WI38 (cell line): ENCODE measurements around the gene CPPED1.
"Not testable (repeated sequence)": the region's sequence is repeated elsewhere in the genome, so short reads cannot be mapped to it uniquely, and the experiment has no call there.

Source experiments
- H3K4me3 ChIP-seq: 2 replicates; pipeline ENCODE4 v1.5.1; 2011; ENCODE audit warnings: low read depth, mild to moderate bottlenecking, control low read depth, low read length
- TF ChIP-seq, protein P1 (sequence below): IDR thresholded peaks from 2 replicates; pipeline ENCODE4 v1.5.1; 2012; ENCODE audit warnings: low read depth, mild to moderate bottlenecking, control low read depth, low read length

CPPED1 gene

DNA sequence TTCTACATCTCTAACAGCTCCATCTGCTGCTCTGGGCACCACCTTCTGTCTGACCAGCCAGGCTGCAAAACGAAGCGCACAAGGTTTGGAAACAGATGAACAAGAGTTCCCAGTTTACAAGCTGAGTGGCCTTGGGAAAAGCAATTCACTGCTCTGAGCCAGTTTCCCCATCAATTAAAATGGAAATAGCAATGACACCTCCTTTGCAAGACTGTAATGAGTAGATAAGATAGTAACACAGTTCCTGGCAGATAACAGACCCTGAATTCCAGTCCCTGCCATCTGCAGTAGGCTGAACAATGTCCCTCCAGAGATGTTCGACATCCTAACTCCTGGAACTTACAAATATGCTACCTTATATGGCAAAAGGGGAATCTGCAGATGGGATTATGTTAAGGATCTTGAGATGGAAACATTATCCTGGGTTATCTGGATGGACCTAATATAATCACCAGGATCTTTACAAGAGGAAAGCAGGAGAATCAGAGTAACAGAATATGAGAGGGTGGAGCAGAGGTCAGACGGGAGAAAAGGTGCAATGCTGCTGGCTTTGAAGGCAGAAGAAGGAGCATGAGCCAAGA, 27.9 kb downstream of the CPPED1 start:
- TF ChIP-seq, protein P1, sequence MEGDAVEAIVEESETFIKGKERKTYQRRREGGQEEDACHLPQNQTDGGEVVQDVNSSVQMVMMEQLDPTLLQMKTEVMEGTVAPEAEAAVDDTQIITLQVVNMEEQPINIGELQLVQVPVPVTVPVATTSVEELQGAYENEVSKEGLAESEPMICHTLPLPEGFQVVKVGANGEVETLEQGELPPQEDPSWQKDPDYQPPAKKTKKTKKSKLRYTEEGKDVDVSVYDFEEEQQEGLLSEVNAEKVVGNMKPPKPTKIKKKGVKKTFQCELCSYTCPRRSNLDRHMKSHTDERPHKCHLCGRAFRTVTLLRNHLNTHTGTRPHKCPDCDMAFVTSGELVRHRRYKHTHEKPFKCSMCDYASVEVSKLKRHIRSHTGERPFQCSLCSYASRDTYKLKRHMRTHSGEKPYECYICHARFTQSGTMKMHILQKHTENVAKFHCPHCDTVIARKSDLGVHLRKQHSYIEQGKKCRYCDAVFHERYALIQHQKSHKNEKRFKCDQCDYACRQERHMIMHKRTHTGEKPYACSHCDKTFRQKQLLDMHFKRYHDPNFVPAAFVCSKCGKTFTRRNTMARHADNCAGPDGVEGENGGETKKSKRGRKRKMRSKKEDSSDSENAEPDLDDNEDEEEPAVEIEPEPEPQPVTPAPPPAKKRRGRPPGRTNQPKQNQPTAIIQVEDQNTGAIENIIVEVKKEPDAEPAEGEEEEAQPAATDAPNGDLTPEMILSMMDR = no peak
- H3K4me3 ChIP-seq = no peak overlapping the region

DNA sequence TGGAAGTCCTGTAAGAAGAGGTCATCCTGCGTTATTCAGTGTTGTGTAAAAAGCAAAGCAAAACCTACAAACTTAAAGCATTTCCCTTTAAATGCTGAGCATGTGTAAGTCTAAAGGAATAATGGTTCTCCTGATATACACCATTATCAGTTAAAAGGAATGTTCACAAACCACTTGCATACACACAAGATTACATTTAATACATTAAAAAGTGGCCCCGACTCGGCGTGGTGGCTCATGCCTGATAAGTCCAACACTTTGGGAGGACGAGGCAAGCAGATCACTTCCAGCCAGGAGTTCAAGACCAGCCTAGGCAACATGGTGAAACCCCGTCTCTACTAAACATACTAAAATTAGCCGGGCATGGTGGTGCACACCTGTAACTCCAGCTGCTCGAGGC, 30.5 kb downstream of the CPPED1 start:
- TF ChIP-seq, protein P1 = no peak
- H3K4me3 ChIP-seq = no peak overlapping the region

DNA sequence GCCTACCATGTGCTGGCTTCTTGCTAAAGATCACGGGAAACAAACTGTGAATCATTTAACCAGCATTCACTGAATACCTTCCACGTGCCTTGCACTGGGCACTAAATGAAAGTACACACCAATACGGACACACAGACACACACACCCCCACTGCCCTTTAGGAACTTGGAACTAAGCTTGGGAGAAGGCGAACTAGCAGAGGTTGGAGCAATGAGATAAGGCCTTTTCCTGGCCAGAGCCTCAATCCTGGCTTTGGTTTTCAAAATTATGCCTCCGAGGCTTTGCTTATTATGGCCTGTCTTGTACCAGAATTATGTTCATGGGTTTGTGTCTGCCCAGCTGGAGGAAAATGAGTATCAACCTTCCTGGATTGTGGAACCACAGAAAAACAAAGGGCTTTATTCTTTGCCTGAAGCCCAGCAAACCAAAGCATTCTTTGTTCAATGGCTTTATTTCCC, 32.3 kb downstream of the CPPED1 start:
- no peak overlapping the region for H3K4me3 ChIP-seq
- TF ChIP-seq, protein P1 = no peak

DNA sequence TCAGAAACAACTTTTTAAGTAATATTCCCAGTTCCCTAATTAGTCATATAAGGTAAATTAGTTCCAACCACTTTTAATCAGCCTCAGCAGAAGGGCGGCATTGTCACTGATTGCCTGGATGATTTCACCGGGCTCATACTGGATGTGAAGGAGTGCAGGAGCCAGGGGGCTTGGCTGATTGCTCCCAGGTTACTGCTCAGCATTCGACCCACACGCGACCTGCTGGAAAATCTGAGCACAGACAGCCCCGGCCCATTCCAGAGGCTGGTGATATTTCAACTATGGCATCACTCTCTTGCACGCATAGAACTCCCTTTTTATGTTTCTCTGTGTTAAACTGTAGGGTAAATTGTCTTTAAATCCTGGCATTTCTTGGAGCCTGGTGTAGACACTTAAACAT, 34.2 kb downstream of the CPPED1 start:
- TF ChIP-seq, protein P1 = no peak
- no peak overlapping the region for H3K4me3 ChIP-seq

DNA sequence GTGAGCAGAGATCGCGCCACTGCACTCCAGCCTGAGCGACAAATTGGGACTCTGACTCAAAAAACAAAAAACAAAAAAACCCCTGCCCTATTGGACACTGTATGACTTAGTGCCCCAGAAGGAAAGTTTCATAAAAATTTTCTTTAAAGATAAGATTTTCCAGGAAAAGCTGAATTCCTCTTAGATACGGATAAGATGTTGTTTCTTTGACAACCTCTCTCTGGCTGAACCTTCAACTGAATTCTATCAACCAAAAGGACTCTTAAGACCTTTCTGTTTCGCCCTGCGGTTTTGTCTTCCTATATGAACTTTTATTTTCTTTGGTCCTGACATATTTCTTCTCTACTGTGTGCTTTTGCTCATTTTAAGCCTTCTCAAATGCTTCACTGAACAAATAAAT, 35.8 kb downstream of the CPPED1 start:
- no peak overlapping the region for H3K4me3 ChIP-seq
- TF ChIP-seq, protein P1 = no peak

DNA sequence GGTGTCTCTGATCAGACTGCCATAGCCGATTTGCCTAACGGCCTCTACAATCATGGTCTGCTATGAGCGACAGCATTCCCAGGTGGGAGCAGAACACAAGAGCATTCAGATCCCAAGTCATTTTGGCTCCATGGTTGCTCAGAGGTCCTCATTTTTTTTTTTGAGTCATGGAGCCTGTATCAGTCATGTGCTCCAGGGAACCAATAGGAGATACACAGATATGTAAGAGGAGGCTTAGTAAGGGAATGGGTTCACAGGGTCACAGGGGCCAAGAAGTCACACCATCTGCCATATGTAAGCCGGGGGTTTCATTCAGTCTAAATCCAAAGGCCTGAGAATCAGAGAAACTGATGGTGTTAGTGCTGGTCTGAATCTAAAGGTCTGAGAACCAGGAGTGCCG, 36.8 kb downstream of the CPPED1 start:
- no peak overlapping the region for H3K4me3 ChIP-seq
- TF ChIP-seq, protein P1 = no peak

DNA sequence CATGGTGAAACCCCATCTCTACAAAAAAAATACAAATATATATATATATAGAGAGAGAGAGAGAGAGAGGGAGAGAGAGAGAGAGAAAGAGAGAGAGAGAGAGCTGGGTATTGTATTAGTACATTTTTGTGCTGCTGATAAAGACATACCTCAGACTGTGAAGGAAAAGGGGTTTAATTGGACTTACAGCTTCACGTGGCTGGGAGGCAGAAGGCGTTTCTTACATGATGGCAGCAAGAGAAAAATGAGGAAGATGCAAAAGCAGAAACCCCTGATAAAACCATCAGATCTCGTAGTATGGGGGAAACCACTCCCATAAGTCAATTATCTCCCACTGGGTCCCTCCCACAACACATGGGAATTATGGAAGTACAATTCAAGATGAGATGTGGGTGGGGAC, 37.5 kb downstream of the CPPED1 start:
- not testable (repeated sequence) for H3K4me3 ChIP-seq
